ENCODE data around the gene CDKL4. TPM values are rescaled to one million over a fixed set of nuclear protein-coding genes. Genes with fewer than 3 reads are reported as not detected.

Gene CDKL4
- total and polyA plus RNA-seq, 2 of the 13 experiments (the other 11 are each of a cell fraction or from before 2014, with no cell fraction given), result 0.29 to 0.50 TPM

- TF ChIP-seq TEF (CRISPR knock-in tag; IDR thresholded peaks at IDR 0.05), result no peak
- peak; percentile 50 for TF ChIP-seq PHF5A (CRISPR knock-in tag; IDR thresholded peaks at IDR 0.05; ENCODE audit: low read depth, unreplicated experiment)
- no peak for TF ChIP-seq BRD4 (CRISPR knock-in tag; IDR thresholded peaks at IDR 0.05)
- TF ChIP-seq ZNF337 (CRISPR knock-in tag; IDR thresholded peaks at IDR 0.05; ENCODE audit: borderline replicate concordance, low read depth), result no peak
- TF ChIP-seq ZNF143 (CRISPR knock-in tag; IDR thresholded peaks at IDR 0.05), result no peak
- peak; percentile 81 for TF ChIP-seq PPARG (CRISPR knock-in tag; conservative IDR thresholded peaks at IDR 0.05)
- peak; percentile 62; the same call in 1 of the 2 replicates for TF ChIP-seq KLF6 (CRISPR knock-in tag; IDR thresholded peaks at IDR 0.05)
- no peak for TF ChIP-seq EZH2 (conservative IDR thresholded peaks at IDR 0.05; ENCODE audit: low read depth, low read length)
- TF ChIP-seq HES4 (CRISPR knock-in tag; IDR thresholded peaks at IDR 0.05; ENCODE audit: borderline replicate concordance), result no peak
- TF ChIP-seq SATB2 (CRISPR knock-in tag; IDR thresholded peaks at IDR 0.05), result no peak
- no peak for TF ChIP-seq CREB3 (CRISPR knock-in tag; IDR thresholded peaks at IDR 0.05)
- no peak for TF ChIP-seq KLF9 (CRISPR knock-in tag; IDR thresholded peaks at IDR 0.05; ENCODE audit: low read depth)
- TF ChIP-seq PTBP1 (IDR thresholded peaks at IDR 0.05; ENCODE audit: low read depth, low read length, poor library complexity, severe bottlenecking), result no peak
- TF ChIP-seq RARA (CRISPR knock-in tag; IDR thresholded peaks at IDR 0.05), result peak; percentile 98
- peak; percentile 100 for TF ChIP-seq ZNF460 (CRISPR knock-in tag; IDR thresholded peaks at IDR 0.05; ENCODE audit: borderline replicate concordance)
- TF ChIP-seq ZNF607 (CRISPR knock-in tag; IDR thresholded peaks at IDR 0.05; ENCODE audit: borderline replicate concordance), result peak; percentile 72; the same call in 1 of the 2 replicates
- TF ChIP-seq KAT7 (CRISPR knock-in tag; IDR thresholded peaks at IDR 0.05; ENCODE audit: borderline replicate concordance), result no peak
- TF ChIP-seq RBM39 (IDR thresholded peaks at IDR 0.05; ENCODE audit: low read depth, low read length, poor library complexity, severe bottlenecking), result no peak
- TF ChIP-seq ZBTB10 (CRISPR knock-in tag; IDR thresholded peaks at IDR 0.05; ENCODE audit: borderline replicate concordance), result no peak
- TF ChIP-seq AKNA (CRISPR knock-in tag; IDR thresholded peaks at IDR 0.05; ENCODE audit: borderline replicate concordance), result no peak
- TF ChIP-seq RFXAP (CRISPR knock-in tag; IDR thresholded peaks at IDR 0.05; ENCODE audit: borderline replicate concordance), result no peak
- TF ChIP-seq TARDBP (CRISPR knock-in tag; IDR thresholded peaks at IDR 0.05), result peak; percentile 67; the same call in 1 of the 2 replicates
Measured at GRCh38 chr2:39150890-39151497, 92.8 kb downstream of the CDKL4 start (continued).

Measured in HepG2 (cell line).